HepG2 (cell line): ENCODE measurements around the gene CASKIN1. TPM values are rescaled to one million over a fixed set of nuclear protein-coding genes. Genes with fewer than 3 reads are reported as not detected.
A peak's percentile ranks its signal among the peaks of the same experiment; 100 is the strongest.

ENCODE experiments used
- ARID3A ChIP-seq: IDR thresholded peaks from 2 replicates; pipeline ENCODE4 v1.6.1; 2012; ENCODE audit warnings: low read depth, low read length, improper control_type of control experiment
- ATAD3A ChIP-seq: sonication (generic); formaldehyde crosslinking; IDR thresholded peaks from 2 replicates; pipeline ENCODE4 v1.4.0; 2020; ENCODE audit warnings: missing genetic modification reagents
- EP300 ChIP-seq, 3 experiments: sonication (generic) in 1 of 3; formaldehyde crosslinking in 1 of 3; IDR thresholded peaks; 2 replicates each; pipeline versions ENCODE4 v1.5.1 to v1.6.1; 2011 to 2020; ENCODE audit warnings: low read depth in 2 of 3, low read length in 2 of 3, borderline replicate concordance in 1 of 3, improper control_type of control experiment in 1 of 3, mild to moderate bottlenecking in 1 of 3, missing genetic modification reagents in 1 of 3, moderate library complexity in 1 of 3
- FOXA1 ChIP-seq, 2 experiments: fragments of 450-650 bp in 1 of 2; sonication (generic) in 1 of 2; formaldehyde crosslinking in 1 of 2; IDR thresholded peaks; 2 replicates each; pipeline versions ENCODE4 v1.4.0 to v1.6.1; 2016 to 2020; ENCODE audit warnings: missing genetic modification reagents in 1 of 2
- FOXP4 ChIP-seq: sonication (generic); formaldehyde crosslinking; IDR thresholded peaks from 2 replicates; pipeline ENCODE4 v1.4.0; 2020; ENCODE audit warnings: missing genetic modification reagents
- NFYB ChIP-seq: sonication (generic); formaldehyde crosslinking; IDR thresholded peaks from 2 replicates; pipeline ENCODE4 v1.4.0; 2020; ENCODE audit warnings: missing genetic modification reagents
- SSRP1 ChIP-seq: IDR thresholded peaks from 2 replicates; pipeline ENCODE4 v1.6.1; 2016; ENCODE audit warnings: control low read depth
- ZBTB14 ChIP-seq: sonication (generic); formaldehyde crosslinking; IDR thresholded peaks from 2 replicates; pipeline ENCODE4 v1.4.0; 2020; ENCODE audit warnings: missing genetic modification reagents
- ZBTB37 ChIP-seq: sonication (generic); formaldehyde crosslinking; IDR thresholded peaks from 2 replicates; pipeline ENCODE4 v1.4.0; 2020; ENCODE audit warnings: mild to moderate bottlenecking, missing genetic modification reagents
- ZNF230 ChIP-seq: sonication (generic); formaldehyde crosslinking; IDR thresholded peaks from 2 replicates; pipeline ENCODE4 v1.4.0; 2020; ENCODE audit warnings: mild to moderate bottlenecking, missing genetic modification reagents
- ZNF549 ChIP-seq: sonication (generic); formaldehyde crosslinking; IDR thresholded peaks from 2 replicates; pipeline ENCODE4 v1.5.0; 2020; ENCODE audit warnings: missing genetic modification reagents
- ZNF629 ChIP-seq: sonication (generic); formaldehyde crosslinking; conservative IDR thresholded peaks from 2 replicates; pipeline ENCODE4 v1.5.0; 2020; ENCODE audit warnings: missing genetic modification reagents
- ZNF660 ChIP-seq: sonication (generic); formaldehyde crosslinking; IDR thresholded peaks from 2 replicates; pipeline ENCODE4 v1.5.1; 2020; ENCODE audit warnings: mild to moderate bottlenecking, low read depth, missing genetic modification reagents, borderline replicate concordance
- ZSCAN20 ChIP-seq: sonication (generic); formaldehyde crosslinking; IDR thresholded peaks from 2 replicates; pipeline ENCODE4 v1.4.0; 2020; ENCODE audit warnings: missing genetic modification reagents, mild to moderate bottlenecking, borderline replicate concordance
- polyA plus RNA-seq, 8 experiments: library from polyadenylated mRNA; depleted of rRNA in 3 of 8; stranded (reverse) in 7 of 8; unstranded in 1 of 8; fragments of >200 nt; fragmentation: Illumina TruSeq in 4 of 8; extraction: Trizol in 4 of 8; gene quantifications; 2 replicates each; pipeline versions ENCODE4 v1.2.1 to v1.2.3, GENCODE V29; 2011 to 2016; ENCODE audit warnings: low read depth in 4 of 8, missing spikeins in 1 of 8, mixed read lengths in 1 of 8; ENCODE audit not compliant: insufficient read depth in 1 of 8
- total RNA-seq, 5 experiments: library from RNA; depleted of rRNA; stranded (reverse); fragments of >200 nt; fragmentation: Illumina TruSeq; extraction: Trizol; gene quantifications; 2 replicates each; pipeline ENCODE4 v1.2.3, GENCODE V29; 2016; ENCODE audit warnings: low read depth in 1 of 5

Gene CASKIN1
- total and polyA plus RNA-seq, 2 of the 13 experiments (the other 11 are each of a cell fraction or from before 2014, with no cell fraction given), result 1.2 to 2.2 TPM

- TF ChIP-seq FOXA1 (IDR thresholded peaks at IDR 0.05) (no peak), FOXA1 (CRISPR knock-in tag; IDR thresholded peaks at IDR 0.05) (no peak), ZBTB14 (CRISPR knock-in tag) (peak; percentile 56), ARID3A (0 out of 2 replicates have a peak, but pooled peaks have one; percentile 10), ZNF549 (CRISPR knock-in tag) (no peak), ZSCAN20 (CRISPR knock-in tag) (no peak), ZNF629 (CRISPR knock-in tag) (no peak), ATAD3A (no peak), EP300 (IDR thresholded peaks at IDR 0.05; ENCODE audit: low read depth in 2 of 2, low read length in 2 of 2) (peak; percentile 4 to 14; a peak in 1 of 4 replicates), EP300 (CRISPR knock-in tag; IDR thresholded peaks at IDR 0.05; ENCODE audit: borderline replicate concordance) (peak; percentile 27; the same call in 1 of the 2 replicates), SSRP1 (0 out of 2 replicates have a peak, but pooled peaks have one; percentile 13), ZBTB37 (no peak), FOXP4 (no peak; the same call in 1 of the 2 replicates), ZNF230 (CRISPR knock-in tag) (0 out of 2 replicates have a peak, but pooled peaks have one; percentile 65), NFYB (CRISPR knock-in tag) (peak; percentile 93), ZNF660 (CRISPR knock-in tag) (no peak)
Observed at GRCh38 chr16:2155091-2155950, 41.1 kb downstream of the CASKIN1 start, which contains the start of gene TRAF7 (continued).
